ENCODE results near the gene MYO18B. TPM values are rescaled to one million over a fixed set of nuclear protein-coding genes. Genes with fewer than 3 reads are reported as not detected.

Gene MYO18B
- total and polyA plus RNA-seq, 2 donors (not counting 3 experiments of a cell fraction or from before 2014, with no cell fraction given), result 0.01 TPM; not detected in 1

GRCh38 chr22:25749420-25750169, 7.6 kb downstream of the MYO18B start:
- H2AFZ ChIP-seq (ENCODE audit: low read depth, low read length), result no peak overlapping the region
- CTCF ChIA-PET, result interaction anchor here (0.9 to 1.6 kb wide), 5 partner anchors 8 to 287 kb away, joined by 3 to 6 read pairs (median 4); partner anchors contain the start of gene MYO18B
- no peak overlapping the region for H3K27ac ChIP-seq (ENCODE audit: insufficient read depth, low read depth, low read length)
- no peak for FAIRE-seq
- no peaks in the 10 kb centered on the region for H3K9me1 ChIP-seq (replicated peaks; ENCODE audit: control insufficient read depth, extremely low read depth, insufficient read depth, low read length)
- POLR2A ChIA-PET, result no interaction called here
- H3K9ac ChIP-seq (replicated peaks; ENCODE audit: extremely low read depth, insufficient read depth, low read length), result no peak overlapping the region
- H3K4me1 ChIP-seq (ENCODE audit: control insufficient read depth, extremely low read depth, insufficient read depth, low read length), result peaks cover 23% of the 10 kb centered on the region
- H4K20me1 ChIP-seq (replicated peaks; ENCODE audit: control insufficient read depth, extremely low read depth, insufficient read depth, low read length), result no peaks in the 10 kb centered on the region
- no peaks in the 10 kb centered on the region for H3K36me3 ChIP-seq (ENCODE audit: control insufficient read depth in 2 of 2, extremely low read depth in 1 of 2, insufficient read depth in 2 of 2, low read length in 2 of 2)
- no peaks in the 10 kb centered on the region for H3K9me3 ChIP-seq (replicated peaks; ENCODE audit: control insufficient read depth, insufficient read depth, low read length)
- H3K4me3 ChIP-seq (replicated peaks in 1 of 3; ENCODE audit: insufficient read depth in 1 of 3, low read depth in 1 of 3, low read length in 3 of 3), result no peak overlapping the region
- TF ChIP-seq POLR2A (IDR thresholded peaks at IDR 0.05; ENCODE audit: low read depth, low read length) (no peak), MYC (IDR thresholded peaks at IDR 0.05; ENCODE audit: low read depth, low read length) (no peak), MAX (IDR thresholded peaks at IDR 0.05; ENCODE audit: insufficient read depth, insufficient read length) (no peak), JUN (IDR thresholded peaks at IDR 0.05; ENCODE audit: borderline replicate concordance, insufficient read depth, insufficient read length, low read depth) (no peak), POLR2AphosphoS5 (IDR thresholded peaks at IDR 0.05; ENCODE audit: insufficient read depth, low read depth, low read length) (no peak), EZH2 (IDR thresholded peaks at IDR 0.05; ENCODE audit: borderline replicate concordance, low read depth, low read length, severe bottlenecking) (no peak), CTCF (IDR thresholded peaks at IDR 0.05; ENCODE audit: extremely low read depth in 1 of 2, insufficient read depth in 1 of 2, low read depth in 1 of 2, low read length in 2 of 2) (no peak), FOS (IDR thresholded peaks at IDR 0.05; ENCODE audit: borderline replicate concordance, insufficient read depth, low read length) (no peak), GATA2 (IDR thresholded peaks at IDR 0.05; ENCODE audit: insufficient read depth, insufficient read length, low read depth, low read length) (no peak)
- dilution Hi-C loops (cut with MboI; ENCODE audit: extremely low pct_ligation_motif_present, low sequenced_read_pairs), result no loop called here
- no peak overlapping the region for H3K4me2 ChIP-seq (ENCODE audit: insufficient read depth, low read length)
- intact Hi-C loops (cut with micrococcal nuclease), result no loop called here
- no peaks in the 10 kb centered on the region for H3K79me2 ChIP-seq (ENCODE audit: control insufficient read depth, insufficient read depth, low read length)
- BruUV-seq (replicated peaks), result no TSS peak
- H3K27me3 ChIP-seq (ENCODE audit: control insufficient read depth in 2 of 2, insufficient read depth in 2 of 2, low read length in 2 of 2), result no peaks in the 10 kb centered on the region
- no peak for DNase-seq (ENCODE audit: low read depth, low spot score)

Measured in endothelial cell of umbilical vein (primary cell).